Measurements from ENCODE around the gene VPS41. TPM values are rescaled to one million over a fixed set of nuclear protein-coding genes. Genes with fewer than 3 reads are reported as not detected.

The VPS41 gene
- polyA plus RNA-seq, 1 experiment = 15.7 TPM

DNA sequence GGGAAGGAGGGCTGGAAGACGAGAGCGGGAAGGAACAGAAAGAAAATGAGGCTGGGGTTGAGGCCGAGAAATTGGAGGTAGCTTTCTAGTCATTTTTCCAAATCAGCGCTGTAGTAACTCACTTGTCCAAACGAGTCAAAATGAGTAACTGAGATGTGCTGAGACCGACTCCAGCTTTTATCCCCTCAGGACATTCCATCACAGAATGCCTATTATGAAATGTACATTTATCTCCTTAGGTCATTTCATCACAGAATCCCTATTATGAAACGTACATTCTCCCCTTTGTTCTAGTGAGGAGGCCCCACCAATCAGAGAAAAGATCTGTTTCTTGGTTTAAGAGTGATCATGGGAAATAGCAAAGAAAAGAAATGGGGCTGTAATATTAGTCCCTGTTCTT, 222.1 kb downstream of the VPS41 start:
- POLR2A ChIA-PET = no interaction called here
- DNase-seq (ENCODE audit: low read depth) = no peak
- CTCF ChIA-PET = no interaction called here
- TF ChIP-seq, protein P1, sequence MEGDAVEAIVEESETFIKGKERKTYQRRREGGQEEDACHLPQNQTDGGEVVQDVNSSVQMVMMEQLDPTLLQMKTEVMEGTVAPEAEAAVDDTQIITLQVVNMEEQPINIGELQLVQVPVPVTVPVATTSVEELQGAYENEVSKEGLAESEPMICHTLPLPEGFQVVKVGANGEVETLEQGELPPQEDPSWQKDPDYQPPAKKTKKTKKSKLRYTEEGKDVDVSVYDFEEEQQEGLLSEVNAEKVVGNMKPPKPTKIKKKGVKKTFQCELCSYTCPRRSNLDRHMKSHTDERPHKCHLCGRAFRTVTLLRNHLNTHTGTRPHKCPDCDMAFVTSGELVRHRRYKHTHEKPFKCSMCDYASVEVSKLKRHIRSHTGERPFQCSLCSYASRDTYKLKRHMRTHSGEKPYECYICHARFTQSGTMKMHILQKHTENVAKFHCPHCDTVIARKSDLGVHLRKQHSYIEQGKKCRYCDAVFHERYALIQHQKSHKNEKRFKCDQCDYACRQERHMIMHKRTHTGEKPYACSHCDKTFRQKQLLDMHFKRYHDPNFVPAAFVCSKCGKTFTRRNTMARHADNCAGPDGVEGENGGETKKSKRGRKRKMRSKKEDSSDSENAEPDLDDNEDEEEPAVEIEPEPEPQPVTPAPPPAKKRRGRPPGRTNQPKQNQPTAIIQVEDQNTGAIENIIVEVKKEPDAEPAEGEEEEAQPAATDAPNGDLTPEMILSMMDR (IDR thresholded peaks at IDR 0.05; ENCODE audit: insufficient read depth, low read depth, low read length) = no peak
- Histone ChIP-seq H3K27me3 (ENCODE audit: control insufficient read depth, insufficient read depth, low read length) (no peaks in the 10 kb centered on the region), H3K36me3 (ENCODE audit: control insufficient read depth, insufficient read depth, low read length) (no peaks in the 10 kb centered on the region), H3K4me3 (ENCODE audit: low read depth, low read length) (no peak overlapping the region)

DNA sequence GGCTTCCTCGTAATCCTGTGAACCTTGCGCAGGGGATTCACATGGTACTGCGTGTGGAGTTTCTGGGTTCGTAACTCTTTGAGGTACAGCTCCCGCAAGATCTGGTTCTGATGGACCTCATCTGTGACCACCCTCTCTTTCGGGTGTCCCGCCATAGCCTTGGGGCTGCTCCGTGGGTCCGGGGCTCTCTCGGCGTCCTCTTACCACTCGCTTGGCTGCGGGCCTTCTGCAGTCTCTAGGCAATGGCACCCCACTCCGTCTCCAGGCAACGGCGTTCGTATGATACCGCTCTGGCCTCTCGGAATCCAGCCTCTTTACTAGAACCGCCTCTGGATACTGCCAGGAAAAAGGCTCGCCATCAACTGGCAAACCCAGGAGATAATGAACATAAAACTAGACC, 223.1 kb downstream of the VPS41 start:
- Histone ChIP-seq H3K27me3 (ENCODE audit: control insufficient read depth, insufficient read depth, low read length) (no peaks in the 10 kb centered on the region), H3K36me3 (ENCODE audit: control insufficient read depth, insufficient read depth, low read length) (no peaks in the 10 kb centered on the region), H3K4me3 (ENCODE audit: low read depth, low read length) (no peak overlapping the region)
- TF ChIP-seq, protein P1 (IDR thresholded peaks at IDR 0.05; ENCODE audit: insufficient read depth, low read depth, low read length) = no peak
- ChIA-PET CTCF (no interaction called here), POLR2A (no interaction called here)
- DNase-seq (ENCODE audit: low read depth) = no peak

DNA sequence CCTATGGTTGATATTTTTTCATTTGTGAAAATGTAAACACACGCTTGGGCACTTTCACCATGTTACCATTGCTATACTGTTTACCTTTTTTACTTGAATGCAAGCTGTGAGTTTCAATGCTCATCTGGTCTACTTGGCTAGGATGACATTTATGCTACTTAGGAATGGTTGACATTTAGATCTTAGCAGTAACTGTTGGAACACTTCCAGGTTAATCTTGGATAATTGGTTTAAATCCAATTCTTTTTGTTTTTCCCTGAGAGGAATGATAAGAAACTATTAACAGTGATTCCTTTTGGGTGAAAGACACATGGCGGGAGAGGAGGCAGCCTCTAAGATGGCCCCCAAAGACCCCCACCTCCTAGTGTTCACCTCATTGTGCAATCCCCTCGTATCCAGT, 226.4 kb downstream of the VPS41 start:
- TF ChIP-seq, protein P1 (IDR thresholded peaks at IDR 0.05; ENCODE audit: insufficient read depth, low read depth, low read length) = no peak

DNA sequence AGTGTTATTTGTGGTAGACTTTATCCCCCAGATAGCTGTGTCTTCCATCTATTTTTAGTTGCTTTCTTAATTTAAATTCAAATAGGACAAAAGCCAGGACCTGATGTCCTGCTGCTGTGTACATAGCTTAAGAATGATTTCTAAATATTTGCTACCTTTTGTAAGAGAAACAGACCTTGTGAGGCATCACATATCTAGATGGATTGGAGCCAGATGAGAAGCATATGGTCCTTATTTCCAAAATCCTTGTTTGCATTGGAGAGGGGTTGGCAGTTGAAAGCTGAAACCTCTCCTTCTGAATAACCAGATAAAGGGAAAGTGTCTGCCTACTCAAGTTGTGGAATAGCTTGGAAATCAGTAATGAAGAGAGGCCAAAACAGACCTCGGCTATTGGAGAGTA, 227.1 kb downstream of the VPS41 start:
- Histone ChIP-seq H3K4me3 (ENCODE audit: low read depth, low read length) (no peak overlapping the region), H3K36me3 (ENCODE audit: control insufficient read depth, insufficient read depth, low read length) (no peaks in the 10 kb centered on the region), H3K27me3 (ENCODE audit: control insufficient read depth, insufficient read depth, low read length) (peaks cover 2% of the 10 kb centered on the region; the same call in 1 of the 2 replicates)
- DNase-seq (ENCODE audit: low read depth) = no peak
- ChIA-PET CTCF (interaction anchor here (1.0 to 1.2 kb wide), 2 partner anchors 12 to 22 kb away, joined by 3 read pairs; no protein-coding TSS in a partner anchor), POLR2A (no interaction called here)
- TF ChIP-seq, protein P1 (IDR thresholded peaks at IDR 0.05; ENCODE audit: insufficient read depth, low read depth, low read length) = no peak

More for the DNA sequence above, 226.4 kb downstream of the VPS41 start:
- ChIA-PET CTCF (interaction anchor here (1.0 to 1.2 kb wide), 2 partner anchors 13 to 22 kb away, joined by 3 read pairs; no protein-coding TSS in a partner anchor), POLR2A (no interaction called here)
- H3K36me3 ChIP-seq (ENCODE audit: control insufficient read depth, insufficient read depth, low read length) = no peaks in the 10 kb centered on the region
- DNase-seq (ENCODE audit: low read depth) = no peak
- H3K4me3 ChIP-seq (ENCODE audit: low read depth, low read length) = no peak overlapping the region
- peaks cover 2% of the 10 kb centered on the region; the same call in 1 of the 2 replicates for H3K27me3 ChIP-seq (ENCODE audit: control insufficient read depth, insufficient read depth, low read length)

DNA sequence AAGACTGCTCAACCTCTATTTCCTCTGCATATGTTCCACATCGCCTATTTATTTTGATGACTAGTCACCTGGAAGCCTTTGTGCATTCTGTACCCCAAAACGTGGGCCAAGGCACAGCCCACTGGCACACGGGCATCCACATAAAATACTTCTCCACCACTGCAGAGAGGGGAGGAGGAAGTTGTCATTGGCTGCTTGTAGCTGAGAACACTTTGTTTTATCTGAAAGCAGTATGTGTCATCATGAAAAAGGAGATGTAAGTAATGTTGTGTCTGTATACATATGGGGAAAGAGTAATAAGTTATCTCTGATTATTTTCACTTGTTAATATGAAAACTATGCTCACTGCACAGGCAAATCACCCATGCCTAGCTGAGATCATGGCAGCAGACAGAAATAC, 229.6 kb downstream of the VPS41 start:
- Histone ChIP-seq H3K27me3 (ENCODE audit: control insufficient read depth, insufficient read depth, low read length) (peaks cover 2% of the 10 kb centered on the region; the same call in 1 of the 2 replicates), H3K36me3 (ENCODE audit: control insufficient read depth, insufficient read depth, low read length) (no peaks in the 10 kb centered on the region), H3K4me3 (ENCODE audit: low read depth, low read length) (no peak overlapping the region)
- TF ChIP-seq, protein P1 (IDR thresholded peaks at IDR 0.05; ENCODE audit: insufficient read depth, low read depth, low read length) = no peak
- ChIA-PET POLR2A (no interaction called here), CTCF (interaction anchor here (0.7 to 1.4 kb wide), 2 partner anchors 8 to 19 kb away, joined by 3 to 5 read pairs; no protein-coding TSS in a partner anchor)
- DNase-seq (ENCODE audit: low read depth) = no peak

Data from BJ (cell line).